ENCODE measurements around the gene CDH24. TPM values are rescaled to one million over a fixed set of nuclear protein-coding genes. Genes with fewer than 3 reads are reported as not detected.

The CDH24 gene
- total RNA-seq, 2 donors from 2014 or later, result 0.48 TPM

DNA sequence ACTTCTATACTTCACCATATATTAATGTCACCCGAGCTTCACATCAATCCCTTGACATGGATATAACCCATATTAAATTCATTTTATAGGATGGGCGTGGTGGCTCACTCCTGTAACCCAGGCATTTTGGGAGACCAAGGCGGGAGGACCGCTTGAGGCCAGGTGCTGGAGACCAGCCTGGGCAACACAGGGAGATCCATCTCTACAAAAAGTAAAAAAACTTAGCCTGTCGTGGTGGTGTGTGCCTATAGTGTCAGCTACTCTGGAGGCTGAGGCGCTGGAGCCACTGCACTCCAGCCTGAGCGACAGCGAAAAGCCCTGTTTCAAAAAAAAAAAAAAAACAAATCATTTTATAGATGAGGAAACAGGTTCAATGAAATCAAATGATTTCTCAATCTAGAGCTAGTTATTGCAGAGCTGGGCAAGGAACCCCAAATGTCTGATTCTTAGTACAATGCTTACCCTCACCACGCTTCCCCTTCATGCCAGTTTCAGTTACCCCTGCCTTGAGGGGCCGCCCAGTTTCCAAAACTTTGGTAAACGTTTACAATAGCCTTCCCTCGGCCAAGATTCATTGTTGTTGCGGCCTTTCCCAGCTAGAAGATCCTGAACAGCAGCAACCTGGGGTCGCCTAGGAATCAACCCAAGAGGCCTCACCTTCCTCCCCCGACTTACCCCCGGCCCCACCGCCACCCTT is 23.4 kb downstream of the CDH24 start:
- ATAC-seq (replicated peaks), result no peak
- peak overlapping the region; percentile 80 for H3K4me3 Mint-ChIP-seq

GRCh38 chr14:23033251-23033727 is 24.0 kb downstream of the CDH24 start:
- H3K4me3 Mint-ChIP-seq, result peak overlapping the region; percentile 80
- H3K4me1 Mint-ChIP-seq, result peaks cover 32% of the 10 kb centered on the region
- peaks cover 4% of the 10 kb centered on the region for H3K9me3 Mint-ChIP-seq
- H3K36me3 Mint-ChIP-seq (ENCODE audit: low read depth), result peaks cover 60% of the 10 kb centered on the region
- no peak for ATAC-seq (replicated peaks)
- H3K27me3 Mint-ChIP-seq, result no peaks in the 10 kb centered on the region
- peak overlapping the region; percentile 96 for H3K27ac Mint-ChIP-seq

More for the DNA sequence above, 23.4 kb downstream of the CDH24 start:
- peaks cover 4% of the 10 kb centered on the region for H3K9me3 Mint-ChIP-seq
- peak overlapping the region; percentile 96 for H3K27ac Mint-ChIP-seq
- H3K4me1 Mint-ChIP-seq, result peaks cover 27% of the 10 kb centered on the region
- peaks cover 53% of the 10 kb centered on the region for H3K36me3 Mint-ChIP-seq (ENCODE audit: low read depth)
- H3K27me3 Mint-ChIP-seq, result no peaks in the 10 kb centered on the region

DNA sequence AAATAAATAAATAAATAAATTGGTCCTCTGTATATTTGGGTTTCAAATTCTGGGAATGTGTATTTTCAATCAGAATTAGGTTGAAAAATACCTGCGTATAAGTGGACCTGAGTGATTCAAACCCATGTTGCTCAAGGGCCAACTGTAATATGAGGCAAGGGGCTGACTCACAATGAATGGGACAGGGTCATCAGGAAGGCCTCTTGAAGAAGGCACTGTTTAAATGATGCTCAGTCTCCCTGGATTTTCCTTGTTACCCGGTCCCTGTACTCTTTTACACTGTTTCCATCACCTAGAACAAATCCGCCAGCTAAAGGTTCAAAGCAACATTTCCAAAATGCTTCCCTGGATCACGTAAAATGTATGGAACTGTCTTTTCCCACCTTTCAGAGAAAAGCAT is 26.4 kb downstream of the CDH24 start:
- H3K27ac Mint-ChIP-seq, result peak overlapping the region; percentile 61
- peaks cover 4% of the 10 kb centered on the region for H3K9me3 Mint-ChIP-seq
- ATAC-seq (replicated peaks), result no peak
- H3K4me3 Mint-ChIP-seq, result peak overlapping the region; percentile 26
- no peaks in the 10 kb centered on the region for H3K27me3 Mint-ChIP-seq
- peaks cover 32% of the 10 kb centered on the region for H3K4me1 Mint-ChIP-seq
- H3K36me3 Mint-ChIP-seq (ENCODE audit: low read depth), result peaks cover 82% of the 10 kb centered on the region

GRCh38 chr14:23028799-23029198 is 28.5 kb downstream of the CDH24 start:
- Mint-ChIP-seq H3K4me1 (peaks cover 38% of the 10 kb centered on the region), H3K27ac (peak overlapping the region; percentile 65), H3K9me3 (no peaks in the 10 kb centered on the region), H3K27me3 (no peaks in the 10 kb centered on the region), H3K36me3 (ENCODE audit: low read depth) (peaks cover 93% of the 10 kb centered on the region), H3K4me3 (peak overlapping the region; percentile 38)
- peak; percentile 90 for ATAC-seq (replicated peaks)

DNA sequence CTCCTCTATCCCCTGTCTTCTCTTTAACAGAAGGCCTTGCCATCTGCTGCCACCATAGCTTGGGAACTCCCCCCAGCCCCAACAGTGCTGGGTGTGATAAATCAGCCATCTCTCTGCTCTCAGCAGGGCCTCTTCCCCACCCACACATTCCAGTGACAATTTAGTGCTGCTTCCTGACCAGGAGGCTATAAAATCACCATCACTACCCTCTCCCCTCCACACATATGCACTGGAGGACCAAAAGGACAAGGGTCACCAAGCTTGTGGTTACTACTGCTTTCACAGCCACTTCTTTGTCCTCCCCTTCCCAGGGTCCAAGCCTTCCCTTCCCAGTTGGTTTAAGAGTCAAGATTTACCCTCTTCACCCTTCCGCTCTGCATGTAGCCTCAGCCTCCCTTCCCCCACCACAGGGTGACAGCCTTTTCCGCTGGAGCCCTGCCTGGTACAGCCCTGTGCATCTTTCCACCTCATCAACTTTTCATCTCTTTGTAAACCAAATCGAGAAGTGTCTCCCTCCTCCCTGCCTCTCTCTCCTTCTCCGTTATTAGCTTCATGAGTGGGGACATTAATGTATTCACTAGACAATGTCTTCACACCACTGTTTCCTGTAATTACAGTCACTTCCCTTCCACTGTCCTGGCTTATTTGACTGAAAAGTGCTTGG is 32.0 kb downstream of the CDH24 start:
- ATAC-seq (replicated peaks), result peak; percentile 57
- Mint-ChIP-seq H3K36me3 (ENCODE audit: low read depth) (peaks cover 70% of the 10 kb centered on the region), H3K27me3 (no peaks in the 10 kb centered on the region), H3K9me3 (no peaks in the 10 kb centered on the region), H3K4me3 (peak overlapping the region; percentile 34), H3K4me1 (peaks cover 30% of the 10 kb centered on the region), H3K27ac (peak overlapping the region; percentile 32)

DNA sequence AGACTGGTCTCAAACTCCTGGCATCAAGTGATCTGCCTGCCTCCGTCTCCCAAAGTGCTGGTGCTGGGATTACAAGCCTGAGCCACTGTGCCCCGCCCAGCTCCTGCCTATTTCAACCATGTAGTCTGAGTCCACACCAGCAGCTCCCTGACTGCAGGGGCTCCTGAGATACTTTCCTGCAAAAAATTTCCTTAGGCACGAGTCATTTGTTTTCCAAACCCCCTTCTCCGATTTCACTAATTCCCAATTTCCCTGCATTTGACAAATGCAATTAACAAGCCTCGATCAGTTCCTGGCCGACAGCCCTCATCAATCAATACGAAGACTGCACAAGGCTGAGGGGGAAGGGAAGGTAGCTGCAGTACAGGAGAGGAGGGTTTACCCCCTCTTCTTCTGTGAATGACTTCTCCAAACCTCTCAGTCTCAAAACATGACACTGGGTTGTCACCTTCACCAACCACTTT is 32.7 kb downstream of the CDH24 start:
- Mint-ChIP-seq H3K36me3 (ENCODE audit: low read depth) (peaks cover 69% of the 10 kb centered on the region), H3K4me1 (peaks cover 30% of the 10 kb centered on the region), H3K9me3 (no peaks in the 10 kb centered on the region), H3K27ac (no peak overlapping the region), H3K27me3 (no peaks in the 10 kb centered on the region), H3K4me3 (no peak overlapping the region)
- peak; percentile 36 for ATAC-seq (replicated peaks)

- H3K4me1 Mint-ChIP-seq, result peaks cover 22% of the 10 kb centered on the region
- no peaks in the 10 kb centered on the region for H3K27me3 Mint-ChIP-seq
- no peak for ATAC-seq (replicated peaks)
- H3K9me3 Mint-ChIP-seq, result no peaks in the 10 kb centered on the region
- H3K27ac Mint-ChIP-seq, result peak overlapping the region; percentile 79
- peaks cover 60% of the 10 kb centered on the region for H3K36me3 Mint-ChIP-seq (ENCODE audit: low read depth)
- H3K4me3 Mint-ChIP-seq, result no peak overlapping the region
These were observed 33.5 kb downstream of the CDH24 start for GRCh38 chr14:23023795-23024152.

DNA sequence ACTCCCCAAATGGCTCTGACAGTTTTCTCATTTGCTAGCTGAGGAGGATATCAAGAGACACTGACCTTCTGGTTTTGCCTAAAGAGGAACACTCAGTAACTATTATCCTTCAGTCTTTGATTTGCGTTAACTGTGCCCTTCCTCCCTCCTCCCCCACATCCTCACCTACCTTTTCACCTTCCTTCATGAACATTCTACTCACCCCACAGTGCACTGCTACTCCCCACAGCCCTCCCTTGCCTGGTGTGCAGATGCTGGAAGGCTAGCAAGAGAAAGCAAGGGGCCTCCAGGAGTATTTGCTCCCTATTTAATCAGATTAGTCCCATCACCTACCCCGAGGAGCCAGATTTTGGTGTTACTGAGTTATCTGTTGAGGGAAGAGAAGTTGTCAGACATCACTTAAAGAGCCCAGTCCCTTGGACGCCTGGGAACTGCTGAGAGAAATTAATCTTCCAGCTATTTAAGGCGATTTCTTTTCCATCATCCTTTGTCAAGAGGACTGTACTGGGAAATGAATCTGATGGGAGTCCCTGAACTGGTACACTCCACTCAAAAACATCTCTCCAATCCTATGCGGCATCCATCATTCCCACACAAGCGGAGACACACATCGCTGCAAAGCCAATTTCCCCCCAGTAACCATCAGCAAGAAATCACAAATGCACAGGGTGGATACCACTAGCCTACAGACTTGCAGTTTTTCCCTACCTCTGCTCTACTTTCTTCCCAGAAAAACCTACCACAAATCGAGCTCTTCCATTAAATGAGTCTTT is 34.1 kb downstream of the CDH24 start:
- Mint-ChIP-seq H3K36me3 (ENCODE audit: low read depth) (peaks cover 54% of the 10 kb centered on the region), H3K4me1 (peaks cover 19% of the 10 kb centered on the region), H3K27me3 (no peaks in the 10 kb centered on the region), H3K27ac (peak overlapping the region; percentile 79), H3K9me3 (no peaks in the 10 kb centered on the region), H3K4me3 (no peak overlapping the region)
- ATAC-seq (replicated peaks), result no peak

GRCh38 chr14:23021889-23022442 is 35.4 kb downstream of the CDH24 start:
- Mint-ChIP-seq H3K36me3 (ENCODE audit: low read depth) (peaks cover 43% of the 10 kb centered on the region), H3K4me3 (no peak overlapping the region), H3K9me3 (no peaks in the 10 kb centered on the region), H3K4me1 (peaks cover 19% of the 10 kb centered on the region), H3K27ac (no peak overlapping the region), H3K27me3 (no peaks in the 10 kb centered on the region)
- no peak for ATAC-seq (replicated peaks)

DNA sequence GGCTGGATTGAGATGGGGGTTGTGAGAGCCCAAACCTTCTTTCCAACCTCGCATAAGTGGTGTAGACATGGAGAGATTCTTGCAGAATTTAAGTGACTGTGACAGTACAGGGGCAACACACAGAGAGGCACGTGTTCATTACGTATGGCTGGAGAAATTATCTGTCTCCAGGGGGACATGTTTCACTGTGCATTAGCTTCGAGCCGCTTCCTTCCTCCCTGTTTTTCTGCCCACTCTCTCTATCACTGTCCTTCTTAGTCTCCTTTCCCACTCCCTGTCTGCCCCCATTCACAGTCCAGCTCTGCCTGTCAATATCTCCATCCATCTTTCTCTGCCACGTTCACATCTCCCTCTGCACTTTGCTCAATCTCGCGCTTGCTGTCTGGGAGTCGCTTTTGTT is 35.9 kb downstream of the CDH24 start:
- H3K27ac Mint-ChIP-seq, result no peak overlapping the region
- no peaks in the 10 kb centered on the region for H3K9me3 Mint-ChIP-seq
- peaks cover 19% of the 10 kb centered on the region for H3K4me1 Mint-ChIP-seq
- no peak overlapping the region for H3K4me3 Mint-ChIP-seq
- H3K27me3 Mint-ChIP-seq, result no peaks in the 10 kb centered on the region
- H3K36me3 Mint-ChIP-seq (ENCODE audit: low read depth), result peaks cover 38% of the 10 kb centered on the region
- ATAC-seq (replicated peaks), result no peak

GRCh38 chr14:23020143-23021128 is 36.9 kb downstream of the CDH24 start:
- H3K27me3 Mint-ChIP-seq, result no peaks in the 10 kb centered on the region
- H3K36me3 Mint-ChIP-seq (ENCODE audit: low read depth), result peaks cover 28% of the 10 kb centered on the region
- H3K4me3 Mint-ChIP-seq, result no peak overlapping the region
- H3K4me1 Mint-ChIP-seq, result peaks cover 13% of the 10 kb centered on the region
- H3K9me3 Mint-ChIP-seq, result no peaks in the 10 kb centered on the region
- ATAC-seq (replicated peaks), result no peak
- no peak overlapping the region for H3K27ac Mint-ChIP-seq

- no peaks in the 10 kb centered on the region for H3K9me3 Mint-ChIP-seq
- ATAC-seq (replicated peaks), result no peak
- H3K4me1 Mint-ChIP-seq, result peaks cover 4% of the 10 kb centered on the region
- no peak overlapping the region for H3K4me3 Mint-ChIP-seq
- peaks cover 5% of the 10 kb centered on the region for H3K36me3 Mint-ChIP-seq (ENCODE audit: low read depth)
- no peaks in the 10 kb centered on the region for H3K27me3 Mint-ChIP-seq
- no peak overlapping the region for H3K27ac Mint-ChIP-seq
These were observed 39.2 kb downstream of the CDH24 start for GRCh38 chr14:23018107-23018506.

GRCh38 chr14:23017091-23017490 is 40.2 kb downstream of the CDH24 start:
- Mint-ChIP-seq H3K36me3 (ENCODE audit: low read depth) (no peaks in the 10 kb centered on the region), H3K9me3 (no peaks in the 10 kb centered on the region), H3K27me3 (no peaks in the 10 kb centered on the region), H3K27ac (no peak overlapping the region), H3K4me1 (no peaks in the 10 kb centered on the region), H3K4me3 (no peak overlapping the region)
- no peak for ATAC-seq (replicated peaks)
